Testis (tissue), 3 donors: ENCODE measurements around the gene PHRF1. TPM values are rescaled to one million over a fixed set of nuclear protein-coding genes. Genes with fewer than 3 reads are reported as not detected.

ENCODE experiments used
- DNase-seq: peaks from one replicate; pipeline ENCODE4 v3.0.0-alpha.2; 2019
- H3K27ac ChIP-seq, 2 donors: fragments of 200-600 bp; sonication (generic); one replicate each; pipeline ENCODE4 v1.5.1; 2019
- H3K27me3 ChIP-seq: fragments of 200-600 bp; sonication (generic); one replicate; pipeline ENCODE4 v1.5.1; 2019
- H3K36me3 ChIP-seq: fragments of 200-600 bp; sonication (generic); one replicate; pipeline ENCODE4 v1.5.1; 2017; ENCODE audit warnings: low read depth; ENCODE audit errors: missing control alignments
- H3K4me1 ChIP-seq: fragments of 200-600 bp; sonication (generic); one replicate; pipeline ENCODE4 v1.5.1; 2019
- H3K4me3 ChIP-seq, 2 donors: fragments of 200-600 bp; sonication (generic); one replicate each; pipeline ENCODE4 v1.5.1; 2017 to 2019
- H3K9me3 ChIP-seq: fragments of 200-600 bp; sonication (generic); one replicate; pipeline ENCODE4 v1.5.1; 2017
- CTCF ChIP-seq, 3 experiments: fragments of 450-650 bp in 2 of 3; fragments of 200-600 bp in 1 of 3; sonication (generic) in 1 of 3; IDR thresholded peaks; one replicate each; pipeline ENCODE4 v1.5.1; 2016 to 2019; ENCODE audit warnings: antibody characterized with exemption in 3 of 3, mild to moderate bottlenecking in 2 of 3, moderate library complexity in 1 of 3
- POLR2A ChIP-seq: fragments of 450-650 bp; IDR thresholded peaks from one replicate; pipeline ENCODE4 v1.6.1; 2017; ENCODE audit warnings: antibody characterized with exemption, mild to moderate bottlenecking, moderate library complexity
- WGBS, 2 donors: methylation state at CpG; one replicate each; pipeline ENCODE4 v1.1.5; 2018; 5-methylcytosine and 5-hydroxymethylcytosine counted together
- intact Hi-C: fragments of 100-400 bp; cut with DNase I; formaldehyde crosslinking; loops from one replicate; pipeline ENCODE4 v1.15.1; 2023; ENCODE audit warnings: low total_unique reads
- polyA plus RNA-seq: library from polyadenylated mRNA; stranded (reverse); fragments of 350-450 nt; fragmentation: Illumina TruSeq; extraction: RNeasy Lipid Tissue Mini Kit (QIAGEN cat#74804); gene quantifications from one replicate; pipeline ENCODE4 v1.2.3, GENCODE V29; 2014; ENCODE audit warnings: low read depth, low replicate concordance; ENCODE audit not compliant: insufficient read depth
- total RNA-seq, 2 donors: library from RNA; depleted of rRNA; stranded (reverse); fragments of >200 nt; gene quantifications; one replicate each; pipeline ENCODE4 v1.2.3, GENCODE V29; 2016

Gene PHRF1
- total and polyA plus RNA-seq, 3 donors from 2014 or later, result 30.2 to 74.4 (median 62.9) TPM

- H3K9me3 ChIP-seq, result no peaks in the 10 kb centered on the region
- DNase-seq, result no peak
- intact Hi-C loops, result no loop called here
- TF ChIP-seq POLR2A (no peak), CTCF (IDR thresholded peaks at IDR 0.05) (no peak)
- H3K27me3 ChIP-seq, result no peaks in the 10 kb centered on the region
- no peak within 1 kb of the TSS for H3K27ac ChIP-seq
- 24 to 27% methylated on average over 15 to 100 of the region's 100 CpGs for WGBS, 2 donors
- H3K36me3 ChIP-seq, result no peaks in the 10 kb centered on the region
- H3K4me1 ChIP-seq, result no peaks in the 10 kb centered on the region
- peak within 1 kb of the TSS in 1 of 2 donors; percentile 9 for H3K4me3 ChIP-seq
Measured at GRCh38 chr11:636511-637332, 60.5 kb downstream of the PHRF1 start, which contains the start of gene DRD4. DRD4 (plus strand) TSS chr11:637269; CDS start chr11:637305, 36 bp downstream.

- no peak overlapping the region for H3K27ac ChIP-seq
- no peaks in the 10 kb centered on the region for H3K36me3 ChIP-seq
- no peak for DNase-seq
- H3K4me3 ChIP-seq, result peak overlapping the region in 1 of 2 donors; percentile 9
- H3K27me3 ChIP-seq, result no peaks in the 10 kb centered on the region
- intact Hi-C loops, result no loop called here
- H3K9me3 ChIP-seq, result no peaks in the 10 kb centered on the region
- no peaks in the 10 kb centered on the region for H3K4me1 ChIP-seq
- 14 to 26% methylated on average over 4 to 34 of the region's 34 CpGs for WGBS, 2 donors
- no peak for TF ChIP-seq CTCF (IDR thresholded peaks at IDR 0.05)
- no peak for TF ChIP-seq POLR2A
Measured at GRCh38 chr11:637333-637592, 61.0 kb downstream of the PHRF1 start.

GRCh38 chr11:637593-638521, 61.6 kb downstream of the PHRF1 start:
- no peaks in the 10 kb centered on the region for H3K27me3 ChIP-seq
- TF ChIP-seq POLR2A (no peak), CTCF (IDR thresholded peaks at IDR 0.05) (no peak)
- no peak overlapping the region for H3K27ac ChIP-seq
- DNase-seq, result no peak
- H3K4me1 ChIP-seq, result no peaks in the 10 kb centered on the region
- intact Hi-C loops, result no loop called here
- 46 to 62% methylated on average over 54 to 55 of the region's 55 CpGs for WGBS, 2 donors
- no peaks in the 10 kb centered on the region for H3K9me3 ChIP-seq
- no peaks in the 10 kb centered on the region for H3K36me3 ChIP-seq
- no peak overlapping the region for H3K4me3 ChIP-seq

GRCh38 chr11:638631-639331, 62.5 kb downstream of the PHRF1 start:
- Histone ChIP-seq H3K4me3 (no peak overlapping the region), H3K4me1 (no peaks in the 10 kb centered on the region)
- 45 to 56% methylated on average over 25 to 28 of the region's 28 CpGs for WGBS, 2 donors

More at GRCh38 chr11:638631-639331, 62.5 kb downstream of the PHRF1 start:
- Histone ChIP-seq H3K27ac (no peak overlapping the region), H3K27me3 (no peaks in the 10 kb centered on the region), H3K36me3 (no peaks in the 10 kb centered on the region), H3K9me3 (no peaks in the 10 kb centered on the region)
- intact Hi-C loops, result no loop called here
- no peak for DNase-seq
- TF ChIP-seq POLR2A (no peak), CTCF (IDR thresholded peaks at IDR 0.05) (no peak)
